ENCODE data around the gene SPTLC2.
A peak's percentile ranks its signal among the peaks of the same experiment; 100 is the strongest.
"Not testable (repeated sequence)": the region's sequence is repeated elsewhere in the genome, so short reads cannot be mapped to it uniquely, and the experiment has no call there.

Gene SPTLC2

GRCh38 chr14:77589099-77589498, 27.3 kb downstream of the SPTLC2 start:
- no peak for DNase-seq (ENCODE audit: low read depth in 2 of 2)

DNA sequence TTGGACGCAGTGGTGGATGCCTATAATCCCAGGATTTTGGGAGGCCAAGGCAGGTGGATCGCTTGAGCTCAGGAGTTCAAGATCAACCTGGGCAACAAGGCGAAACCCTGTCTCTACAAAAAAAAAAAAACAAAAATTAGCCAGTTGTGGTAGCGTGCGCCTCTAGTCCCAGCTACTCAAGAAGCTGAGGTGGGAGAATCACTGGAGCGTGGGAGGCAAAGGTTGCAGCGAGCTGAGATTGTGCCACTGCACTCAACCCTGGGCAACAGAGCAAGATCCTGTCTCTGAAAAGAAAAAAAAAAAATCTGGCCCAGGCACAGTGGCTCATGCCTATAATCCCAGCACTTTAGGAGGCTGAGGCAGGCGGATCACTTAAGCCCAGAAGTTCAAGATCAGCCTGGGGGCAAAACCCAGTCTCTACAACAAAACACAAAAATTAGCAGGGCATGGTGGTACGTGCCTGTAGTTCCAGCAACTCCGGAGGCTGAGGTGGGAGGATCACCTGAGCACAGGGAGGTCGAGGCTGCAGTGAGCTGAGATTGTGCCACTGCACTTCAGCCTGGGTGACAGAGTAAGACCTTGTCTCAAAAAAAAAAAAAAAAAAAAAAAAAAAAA, 27.9 kb downstream of the SPTLC2 start:
- DNase-seq (ENCODE audit: low read depth in 2 of 2) = not testable (repeated sequence)

- no peak for DNase-seq (ENCODE audit: low read depth in 2 of 2)
Observed at GRCh38 chr14:77585385-77585784, 31.1 kb downstream of the SPTLC2 start.

- DNase-seq (ENCODE audit: low read depth in 2 of 2) = no peak
Observed at GRCh38 chr14:77584809-77585208, 31.6 kb downstream of the SPTLC2 start.

DNA sequence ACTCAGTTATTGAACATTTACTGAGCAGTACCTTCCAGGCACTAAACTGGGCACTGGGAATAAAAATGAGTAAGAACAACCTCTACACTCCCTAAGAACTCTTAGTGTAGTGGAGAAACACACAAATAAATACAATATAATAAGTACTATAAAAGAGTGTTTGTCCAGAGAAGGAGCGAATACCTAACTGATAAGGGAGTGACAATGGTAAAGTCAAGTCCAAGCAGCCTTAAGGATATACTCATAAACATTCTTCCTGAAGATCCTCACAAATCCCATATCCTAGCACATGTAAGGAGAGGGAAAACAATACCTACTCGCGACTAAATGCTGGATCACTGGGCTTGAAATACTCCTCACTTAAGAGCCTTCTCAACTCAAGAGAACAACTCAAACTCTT, 32.8 kb downstream of the SPTLC2 start:
- no peak for DNase-seq (ENCODE audit: low read depth in 2 of 2)

GRCh38 chr14:77582511-77582910, 33.9 kb downstream of the SPTLC2 start:
- DNase-seq (ENCODE audit: low read depth in 2 of 2) = no peak

DNA sequence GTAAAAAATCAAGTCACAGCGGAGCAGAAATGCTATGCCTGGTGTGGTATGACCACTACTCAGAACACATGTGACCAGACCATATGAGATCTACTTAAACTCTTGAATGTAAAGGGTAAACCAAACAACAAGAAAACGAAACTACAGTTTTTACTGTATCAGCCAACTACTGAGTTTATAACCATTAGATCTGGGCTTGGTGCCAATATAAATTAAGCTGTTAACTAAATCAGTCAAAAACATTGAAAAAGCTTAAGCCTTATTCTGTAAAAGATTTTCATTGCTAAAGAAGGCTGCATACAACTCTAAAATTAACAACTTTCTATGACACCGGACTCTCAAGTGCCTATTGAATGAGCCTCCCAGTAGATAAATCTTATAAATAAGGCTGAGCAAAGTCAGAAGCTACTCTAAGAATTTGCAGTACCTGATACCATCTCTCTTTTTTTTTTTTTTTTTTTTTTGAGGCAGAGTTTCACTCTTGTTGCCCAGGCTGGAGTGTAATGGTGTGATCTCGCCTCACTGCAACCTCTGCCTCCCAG, 35.4 kb downstream of the SPTLC2 start:
- peak; percentile 82 for DNase-seq (ENCODE audit: low read depth in 2 of 2)

DNA sequence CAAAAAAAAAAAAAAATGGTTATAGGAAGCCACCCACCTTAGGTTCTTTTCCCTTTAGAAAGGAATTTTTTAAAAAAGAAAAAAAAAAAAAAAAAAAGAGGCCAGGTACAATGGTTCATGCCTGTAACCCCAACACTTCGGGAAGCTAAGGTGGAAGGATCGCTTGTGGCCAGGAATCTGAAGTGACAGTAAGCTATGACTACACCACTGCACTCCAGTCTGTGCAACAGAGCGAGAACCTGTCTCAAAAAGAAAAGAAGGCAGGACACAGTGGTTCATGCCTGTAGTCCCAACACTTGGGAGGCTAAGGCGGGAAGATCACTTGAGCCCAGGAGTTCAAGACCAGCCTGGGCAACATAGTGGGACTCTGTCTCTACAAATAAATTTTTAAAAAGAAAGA, 36.0 kb downstream of the SPTLC2 start:
- no peak for DNase-seq (ENCODE audit: low read depth in 2 of 2)

DNA sequence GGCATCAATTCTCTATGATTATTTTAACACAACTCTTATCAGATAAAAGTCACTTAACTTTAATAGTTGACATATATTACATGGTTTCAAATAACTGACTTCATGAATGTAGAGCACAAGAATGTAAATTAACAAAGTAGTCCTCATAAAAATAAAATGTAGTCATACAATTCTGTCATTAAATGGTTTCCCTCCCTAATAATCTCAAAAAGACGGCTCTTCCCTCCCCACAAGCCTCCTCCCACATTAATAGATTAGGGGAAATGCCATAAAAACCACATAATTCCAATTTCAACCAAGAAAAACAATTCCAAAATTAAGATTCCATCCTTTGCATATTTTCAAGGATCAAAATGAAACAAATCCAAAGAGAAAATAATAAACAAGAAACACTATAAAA, 36.7 kb downstream of the SPTLC2 start:
- peak in 1 of 2 experiments; percentile 33 for DNase-seq (ENCODE audit: low read depth in 2 of 2)

- peak; percentile 53 to 57 for DNase-seq (ENCODE audit: low read depth in 2 of 2)
Observed at GRCh38 chr14:77579065-77579464, 37.4 kb downstream of the SPTLC2 start.

DNA sequence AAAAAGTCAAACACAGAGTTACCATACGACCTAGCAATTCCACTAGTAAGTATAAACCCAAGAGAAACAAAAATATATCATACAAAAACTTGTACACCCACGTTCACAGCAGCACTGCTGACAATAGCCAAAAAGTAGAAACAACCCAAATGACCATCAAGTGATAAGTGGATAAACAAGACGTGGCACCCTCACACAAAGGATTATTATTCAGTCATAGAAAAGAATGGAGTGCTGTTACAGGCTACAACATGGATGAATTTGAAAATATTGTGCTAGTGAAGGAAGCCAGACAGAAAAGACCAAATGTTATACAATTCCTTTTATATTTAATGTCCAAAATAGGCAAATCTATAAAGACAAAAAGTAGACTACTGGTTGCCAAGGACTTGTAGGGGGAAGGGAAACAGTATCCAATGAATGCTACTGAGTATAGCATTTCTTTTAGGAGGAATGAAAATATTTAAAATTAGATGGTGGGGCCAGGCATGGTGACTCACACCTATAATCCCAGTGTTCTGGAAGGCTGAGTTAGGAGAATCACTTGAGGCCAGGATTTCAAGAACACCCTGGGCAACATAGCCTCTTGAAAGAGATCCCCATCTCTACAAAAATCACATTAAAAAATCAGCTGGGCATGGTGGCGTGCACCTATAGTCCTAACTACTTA, 41.9 kb downstream of the SPTLC2 start:
- DNase-seq (ENCODE audit: low read depth in 2 of 2) = no peak

DNA sequence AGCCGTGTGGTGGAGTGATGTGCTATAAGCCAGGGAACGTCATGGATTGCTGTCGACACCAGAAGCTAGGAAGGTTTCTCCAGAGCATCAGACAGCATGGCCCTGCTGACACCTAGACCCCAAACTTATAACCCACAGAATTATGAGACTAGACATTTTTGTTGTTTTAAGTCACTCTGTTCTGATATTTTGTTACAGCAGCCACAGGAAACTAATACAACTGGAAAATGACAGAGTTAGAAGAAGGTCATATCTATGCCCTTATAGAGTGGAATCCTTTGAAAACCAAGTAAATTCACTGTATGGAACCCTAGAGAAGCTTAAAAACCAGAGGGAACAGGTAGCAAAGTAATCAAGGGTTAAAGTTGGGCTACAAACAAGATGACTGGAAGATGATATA, 42.5 kb downstream of the SPTLC2 start:
- DNase-seq (ENCODE audit: low read depth in 2 of 2) = no peak

DNA sequence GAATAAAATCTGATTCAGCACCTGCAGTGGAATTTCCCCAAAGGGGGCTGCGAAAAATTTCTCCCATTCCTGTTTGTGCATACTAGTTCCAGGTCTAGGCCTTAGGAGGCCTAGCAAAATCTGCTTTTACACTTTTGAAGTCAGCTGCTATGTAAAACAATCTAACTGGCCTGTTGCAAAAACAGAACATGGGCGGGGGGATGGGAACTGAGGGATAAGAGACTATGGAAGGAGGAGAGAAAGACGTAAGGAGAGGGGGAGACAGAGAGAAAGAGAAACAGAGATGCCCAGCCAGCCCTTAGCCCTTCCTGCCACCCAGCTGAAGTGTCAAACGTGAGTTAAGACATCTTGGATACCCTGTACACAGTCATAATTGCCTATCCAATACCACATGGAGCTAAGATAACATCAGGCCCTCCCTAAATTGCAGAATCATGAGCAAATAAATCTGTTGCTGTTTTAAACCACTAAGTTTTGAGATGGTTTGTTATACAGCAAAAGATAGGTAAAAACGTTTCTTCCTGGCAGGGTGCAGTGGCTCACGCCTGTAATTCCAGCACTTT, 45.6 kb downstream of the SPTLC2 start:
- DNase-seq (ENCODE audit: low read depth in 2 of 2) = no peak

DNA sequence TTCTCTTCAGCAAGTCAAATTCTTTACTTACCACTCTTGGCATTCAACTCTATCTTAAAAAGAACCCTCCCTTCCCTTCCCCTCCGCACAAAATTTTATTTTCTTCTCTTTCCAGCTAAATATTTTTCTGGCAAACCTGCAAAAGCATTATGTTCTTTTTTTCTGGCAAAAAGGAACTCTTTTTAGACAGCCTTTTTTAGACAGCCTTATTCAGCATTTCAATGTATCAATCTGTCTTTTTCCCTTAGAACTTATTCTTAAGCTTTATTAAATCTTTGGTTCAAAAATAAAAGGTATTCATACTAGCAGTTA, 50.5 kb downstream of the SPTLC2 start:
- no peak for DNase-seq (ENCODE audit: low read depth in 2 of 2)

DNA sequence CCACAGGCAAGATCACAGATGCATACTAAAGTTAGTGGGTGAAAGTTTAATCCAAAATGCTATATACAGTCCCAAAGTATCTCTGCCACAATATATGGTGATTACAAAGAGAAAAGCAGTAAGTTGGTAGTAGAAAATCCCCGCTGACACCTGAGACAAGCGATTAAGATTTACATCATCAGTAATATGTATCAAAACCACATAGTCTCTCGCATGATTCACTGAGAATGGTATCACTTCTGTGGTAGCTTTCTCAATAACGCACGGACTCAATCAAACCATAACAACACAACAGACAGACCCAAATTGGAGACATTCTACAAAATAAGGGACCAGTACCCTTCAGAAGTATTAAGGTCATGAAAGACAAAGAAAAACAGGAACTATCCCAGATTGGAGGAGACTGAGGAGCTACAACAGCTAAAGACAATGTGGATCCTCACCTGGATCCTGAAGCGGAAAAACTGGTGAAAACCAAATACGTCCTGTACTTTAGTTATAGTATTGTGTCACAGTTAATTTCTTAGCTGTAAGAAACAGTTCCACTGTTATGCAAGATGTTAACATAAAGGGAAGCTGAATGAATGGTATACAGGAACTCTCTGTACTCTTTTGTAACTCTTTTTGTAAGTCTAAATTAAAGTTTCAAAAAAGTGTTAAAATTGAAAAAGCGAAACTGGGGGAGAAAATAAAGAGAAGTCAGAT, 51.0 kb downstream of the SPTLC2 start:
- no peak for DNase-seq (ENCODE audit: low read depth in 2 of 2)

DNA sequence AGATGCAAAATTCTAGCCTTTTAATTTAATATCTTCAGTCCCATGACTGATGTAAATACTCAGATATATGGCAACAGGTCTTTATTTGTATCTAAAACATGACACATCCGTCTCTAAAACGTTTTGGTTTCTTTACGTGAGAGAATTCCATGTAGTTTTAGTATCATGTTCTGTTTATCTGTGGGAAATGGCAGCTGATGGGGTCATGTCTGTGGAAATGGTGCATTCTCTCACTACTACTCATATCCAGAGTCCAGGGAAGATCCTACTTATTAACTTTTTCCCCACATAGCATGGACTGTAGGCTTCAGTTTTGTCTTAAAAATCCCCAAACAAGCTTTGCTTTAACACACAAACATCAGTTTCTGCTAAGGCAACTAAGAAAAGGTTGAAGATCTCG, 53.8 kb downstream of the SPTLC2 start:
- DNase-seq (ENCODE audit: low read depth in 2 of 2) = peak in 1 of 2 experiments; percentile 35

DNA sequence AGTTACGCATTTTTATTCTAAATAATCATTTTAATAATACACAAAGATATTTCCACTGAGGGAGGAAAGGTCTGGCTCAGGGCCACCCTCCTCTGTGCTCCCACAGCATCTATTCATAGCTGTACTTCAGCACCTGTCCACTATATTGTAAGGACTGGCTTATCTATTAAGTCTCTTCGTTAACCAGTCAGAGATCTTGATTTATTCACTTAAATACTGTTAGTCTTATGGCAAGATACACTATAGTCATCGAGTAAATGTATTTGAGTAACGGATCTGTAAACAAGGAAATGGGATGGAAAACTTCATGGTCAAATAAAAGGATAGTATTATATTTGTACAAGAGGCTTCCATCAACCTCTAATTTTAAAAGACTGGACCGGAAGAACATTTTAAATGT, 54.6 kb downstream of the SPTLC2 start:
- DNase-seq (ENCODE audit: low read depth in 2 of 2) = no peak

DNA sequence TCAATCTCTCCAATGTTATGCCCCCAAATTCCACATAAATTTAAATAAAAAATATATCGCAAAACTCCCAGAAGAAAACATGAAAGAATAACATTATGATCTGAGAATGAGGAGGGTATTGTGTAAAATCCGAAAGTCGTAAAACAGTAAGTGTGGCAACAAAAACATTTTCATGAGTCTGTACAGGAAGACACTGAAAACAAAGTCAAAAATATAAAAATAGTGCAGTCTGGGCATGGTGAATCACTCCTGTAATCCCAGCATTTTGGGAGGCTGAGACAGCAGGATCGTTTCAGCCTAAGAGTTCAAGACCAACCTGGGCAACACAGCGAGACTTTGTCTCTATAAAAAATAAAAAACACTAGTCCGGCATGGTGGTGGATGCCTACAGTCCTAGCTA, 57.1 kb downstream of the SPTLC2 start:
- DNase-seq (ENCODE audit: low read depth in 2 of 2) = no peak

GRCh38 chr14:77557391-77557790, 59.0 kb downstream of the SPTLC2 start:
- no peak for DNase-seq (ENCODE audit: low read depth in 2 of 2)

GRCh38 chr14:77556946-77557345, 59.5 kb downstream of the SPTLC2 start:
- DNase-seq (ENCODE audit: low read depth in 2 of 2) = no peak

DNA sequence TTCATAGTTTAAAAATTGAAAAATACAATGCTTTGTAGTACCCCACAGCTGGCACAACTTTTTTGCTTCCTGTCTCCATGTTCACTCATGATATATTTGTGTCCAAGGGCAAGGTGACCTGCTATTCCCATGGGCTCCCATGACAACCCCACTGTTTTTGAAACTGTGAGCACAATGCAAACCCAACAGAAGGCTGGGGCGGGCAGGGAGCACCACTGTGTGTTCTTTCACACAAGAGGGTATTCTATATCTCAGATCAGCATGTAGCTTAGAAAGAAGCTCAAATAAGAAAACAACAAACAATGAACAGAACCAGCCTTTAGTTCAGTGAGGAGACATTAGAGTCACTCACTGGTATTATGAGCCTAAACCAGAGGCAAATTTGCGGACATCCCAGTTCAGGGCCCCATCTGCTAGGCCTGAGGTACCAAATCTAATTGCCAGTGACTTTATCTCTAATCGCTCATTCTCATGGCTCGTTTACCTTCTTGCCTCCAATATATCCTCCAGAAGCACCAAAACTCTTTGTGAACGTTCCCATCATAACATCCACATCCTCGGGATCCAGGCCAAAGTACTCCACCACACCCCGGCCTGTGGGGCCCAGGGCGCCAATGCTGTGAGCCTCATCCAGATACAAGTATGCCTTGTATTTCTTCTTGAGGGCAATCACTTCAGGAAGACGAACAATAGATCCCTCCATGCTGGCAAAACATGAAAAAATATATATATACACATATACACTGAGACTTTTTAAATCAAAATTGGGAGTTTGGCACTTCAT, 61.4 kb downstream of the SPTLC2 start:
- DNase-seq (ENCODE audit: low read depth in 2 of 2) = no peak

GRCh38 chr14:77554207-77554606, 62.2 kb downstream of the SPTLC2 start:
- no peak for DNase-seq (ENCODE audit: low read depth in 2 of 2)

Data from fibroblast of skin of left quadriceps (primary cell).